Liver (tissue), 9 donors: ENCODE measurements around the gene SLC35A2. TPM values are rescaled to one million over a fixed set of nuclear protein-coding genes. Genes with fewer than 3 reads are reported as not detected.

Experiments
- DNase-seq: peaks from one replicate; pipeline ENCODE4 v3.0.0-alpha.2; 2017; ENCODE audit warnings: low spot score
- H3K27ac ChIP-seq, 2 donors: one replicate each; pipeline ENCODE4 v1.7.0; 2013; ENCODE audit warnings: inconsistent platforms in 2 of 2, low read length in 2 of 2, control low read depth in 1 of 2, low read depth in 1 of 2, mild to moderate bottlenecking in 1 of 2
- H3K27me3 ChIP-seq, 4 donors: one replicate each; pipeline versions ENCODE4 v1.6.1 to v1.7.0; 2013; ENCODE audit warnings: low read length in 3 of 4, inconsistent platforms in 1 of 4, mild to moderate bottlenecking in 1 of 4, moderate library complexity in 1 of 4; ENCODE audit not compliant: control insufficient read depth in 4 of 4, insufficient read depth in 4 of 4
- H3K36me3 ChIP-seq, 4 donors: one replicate each; pipeline versions ENCODE4 v1.6.1 to v1.7.0; 2013; ENCODE audit warnings: low read length in 3 of 4, mild to moderate bottlenecking in 3 of 4, low read depth in 1 of 4, moderate library complexity in 1 of 4; ENCODE audit not compliant: control insufficient read depth in 4 of 4, insufficient read depth in 3 of 4
- H3K4me1 ChIP-seq, 4 donors: one replicate each; pipeline versions ENCODE4 v1.6.1 to v1.7.0; 2013; ENCODE audit warnings: low read length in 3 of 4, mild to moderate bottlenecking in 3 of 4, moderate library complexity in 1 of 4; ENCODE audit not compliant: control insufficient read depth in 4 of 4, insufficient read depth in 4 of 4
- H3K4me3 ChIP-seq, 3 donors: one replicate each; pipeline versions ENCODE4 v1.6.1 to v1.7.0; 2013; ENCODE audit warnings: low read length in 3 of 3, control low read depth in 1 of 3, low read depth in 1 of 3, mild to moderate bottlenecking in 1 of 3
- H3K9ac ChIP-seq, 2 donors: one replicate each; pipeline ENCODE4 v1.7.0; 2013; ENCODE audit warnings: low read length in 2 of 2, mild to moderate bottlenecking in 2 of 2, moderate library complexity in 2 of 2, control low read depth in 1 of 2, low read depth in 1 of 2
- H3K9me3 ChIP-seq, 4 donors: one replicate each; pipeline versions ENCODE4 v1.6.1 to v1.7.0; 2013; ENCODE audit warnings: low read length in 3 of 4; ENCODE audit not compliant: control insufficient read depth in 4 of 4
- ATF3 ChIP-seq: IDR thresholded peaks from 2 replicates; pipeline ENCODE4 v1.6.1; 2016; ENCODE audit warnings: antibody characterized with exemption
- EGR1 ChIP-seq, 2 donors: IDR thresholded peaks; 2 replicates each; pipeline ENCODE4 v1.6.1; 2016 to 2018; ENCODE audit warnings: antibody characterized with exemption in 2 of 2, low read depth in 2 of 2
- FOXA1 ChIP-seq: IDR thresholded peaks from 2 replicates; pipeline ENCODE4 v1.6.1; 2016; ENCODE audit warnings: antibody characterized with exemption
- FOXA2 ChIP-seq: IDR thresholded peaks from 2 replicates; pipeline ENCODE4 v1.6.1; 2016; ENCODE audit warnings: antibody characterized with exemption
- GABPA ChIP-seq, 2 donors: IDR thresholded peaks in 1 of 2; conservative IDR thresholded peaks in 1 of 2; 2 replicates each; pipeline ENCODE4 v1.6.1; 2016; ENCODE audit warnings: antibody characterized with exemption in 2 of 2, mild to moderate bottlenecking in 1 of 2, moderate library complexity in 1 of 2
- HNF4A ChIP-seq, 2 donors: conservative IDR thresholded peaks; 2 replicates each; pipeline ENCODE4 v1.6.1; 2016; ENCODE audit warnings: antibody characterized with exemption in 2 of 2, mild to moderate bottlenecking in 2 of 2
- HNF4G ChIP-seq: IDR thresholded peaks from 2 replicates; pipeline ENCODE4 v1.6.1; 2016; ENCODE audit warnings: antibody characterized with exemption
- JUND ChIP-seq, 2 donors: IDR thresholded peaks; 2 replicates each; pipeline ENCODE4 v1.6.1; 2016; ENCODE audit warnings: antibody characterized with exemption in 2 of 2
- MAX ChIP-seq: IDR thresholded peaks from 2 replicates; pipeline ENCODE4 v1.6.1; 2016; ENCODE audit warnings: antibody characterized with exemption
- NR2F2 ChIP-seq: IDR thresholded peaks from 2 replicates; pipeline ENCODE4 v1.6.1; 2016; ENCODE audit warnings: antibody characterized with exemption
- RAD21 ChIP-seq, 2 donors: IDR thresholded peaks; 2 replicates each; pipeline ENCODE4 v1.6.1; 2016; ENCODE audit warnings: antibody characterized with exemption in 2 of 2, mild to moderate bottlenecking in 2 of 2
- RXRA ChIP-seq, 2 donors: IDR thresholded peaks; 2 replicates each; pipeline ENCODE4 v1.6.1; 2017 to 2018; ENCODE audit warnings: antibody characterized with exemption in 2 of 2, mild to moderate bottlenecking in 1 of 2
- ZBTB33 ChIP-seq: IDR thresholded peaks from 2 replicates; pipeline ENCODE4 v1.6.1; 2016; ENCODE audit warnings: antibody characterized with exemption
- WGBS: extraction: QIAGEN DNeasy Blood & Tissue Kit; methylation state at CpG from one replicate; pipeline ENCODE4 v1.1.7; 2013; 5-methylcytosine and 5-hydroxymethylcytosine counted together
- polyA plus RNA-seq, 2 donors: library from polyadenylated mRNA; stranded (reverse) in 1 of 2; unstranded in 1 of 2; fragments of 200-250 nt in 1 of 2; fragments of >200 nt in 1 of 2; fragmentation: Nextera tagmentation in 1 of 2; extraction: Ambion mirVana in 1 of 2; gene quantifications; one replicate each; pipeline versions ENCODE4 v1.2.1 to v1.2.3, GENCODE V29; 2013 to 2015
- total RNA-seq, 2 donors: library from RNA; depleted of rRNA; stranded (reverse); fragments of >200 nt; gene quantifications; one replicate each; pipeline ENCODE4 v1.2.3, GENCODE V29; 2014
- donor health status: healthy.
- donor health status: healthy.
- donor health status: healthy.
- donor health status: healthy.
- donor health status: healthy.

Gene SLC35A2
- total and polyA plus RNA-seq, 4 donors: 10.0 to 26.9 (median 14.4) TPM

- TF ChIP-seq JUND (IDR thresholded peaks at IDR 0.05): no peak
- no peak for TF ChIP-seq ZBTB33
- no peak for TF ChIP-seq HNF4G
- no peak for TF ChIP-seq GABPA (IDR thresholded peaks at IDR 0.05 in 1 of 2, conservative IDR thresholded peaks at IDR 0.05 in 1 of 2)
- no peak for TF ChIP-seq HNF4A (conservative IDR thresholded peaks at IDR 0.05)
- WGBS: 98% methylated on average over 17 of the region's 17 CpGs
- no peaks in the 10 kb centered on the region for H3K9me3 ChIP-seq
- no peak overlapping the region for H3K9ac ChIP-seq
- no peak overlapping the region for H3K27ac ChIP-seq
- peaks cover 4 to 13% (median 12%) of the 10 kb centered on the region in 4 donors for H3K4me1 ChIP-seq
- H3K36me3 ChIP-seq: peaks cover 0 to 20% (median 7%) of the 10 kb centered on the region in 4 donors
- no peaks in the 10 kb centered on the region for H3K27me3 ChIP-seq
- H3K4me3 ChIP-seq: no peak overlapping the region
- no peak for DNase-seq
These were observed 1.6 kb downstream of the SLC35A2 start for GRCh38 chrX:48909703-48910294.

GRCh38 chrX:48908600-48908999 is 2.8 kb downstream of the SLC35A2 start:
- H3K9ac ChIP-seq: no peak overlapping the region
- H3K27me3 ChIP-seq: no peaks in the 10 kb centered on the region
- TF ChIP-seq RXRA (IDR thresholded peaks at IDR 0.05) (no peak), JUND (IDR thresholded peaks at IDR 0.05) (no peak), NR2F2 (no peak), ATF3 (no peak), HNF4G (no peak), FOXA2 (no peak)
- H3K4me1 ChIP-seq: peaks cover 4 to 13% (median 12%) of the 10 kb centered on the region in 4 donors
- no peak overlapping the region for H3K4me3 ChIP-seq
- no peaks in the 10 kb centered on the region for H3K9me3 ChIP-seq
- H3K36me3 ChIP-seq: peaks cover 0 to 26% (median 7%) of the 10 kb centered on the region in 4 donors
- no peak for DNase-seq
- WGBS: 59% methylated on average over 1 of the region's 1 CpG
- H3K27ac ChIP-seq: no peak overlapping the region

- TF ChIP-seq RAD21 (IDR thresholded peaks at IDR 0.05) (no peak), EGR1 (IDR thresholded peaks at IDR 0.05; ENCODE audit: low read depth in 2 of 2) (no peak), FOXA1 (no peak), MAX (no peak), JUND (IDR thresholded peaks at IDR 0.05) (no peak)
- Histone ChIP-seq H3K4me1 (peaks cover 0 to under 1% (median 0%) of the 10 kb centered on the region in 4 donors), H3K9me3 (no peaks in the 10 kb centered on the region), H3K27ac (no peak overlapping the region), H3K27me3 (no peaks in the 10 kb centered on the region), H3K9ac (no peak overlapping the region), H3K36me3 (peaks cover 4 to 45% (median 14%) of the 10 kb centered on the region in 4 donors), H3K4me3 (no peak overlapping the region)
- no peak for DNase-seq
- 96% methylated on average over 20 of the region's 20 CpGs for WGBS
These were observed 6.2 kb downstream of the SLC35A2 start for GRCh38 chrX:48905090-48905790.
